GM19455 (cell line): ENCODE measurements around the gene TRIM14.
A peak's percentile ranks its signal among the peaks of the same experiment; 100 is the strongest.

ENCODE experiments used
- ATAC-seq: cut with Tn5 transposase; IDR thresholded peaks from one replicate; pipeline ENCODE4 v1.9.1; 2021; ENCODE audit not compliant: unreplicated experiment

The TRIM14 gene

DNA sequence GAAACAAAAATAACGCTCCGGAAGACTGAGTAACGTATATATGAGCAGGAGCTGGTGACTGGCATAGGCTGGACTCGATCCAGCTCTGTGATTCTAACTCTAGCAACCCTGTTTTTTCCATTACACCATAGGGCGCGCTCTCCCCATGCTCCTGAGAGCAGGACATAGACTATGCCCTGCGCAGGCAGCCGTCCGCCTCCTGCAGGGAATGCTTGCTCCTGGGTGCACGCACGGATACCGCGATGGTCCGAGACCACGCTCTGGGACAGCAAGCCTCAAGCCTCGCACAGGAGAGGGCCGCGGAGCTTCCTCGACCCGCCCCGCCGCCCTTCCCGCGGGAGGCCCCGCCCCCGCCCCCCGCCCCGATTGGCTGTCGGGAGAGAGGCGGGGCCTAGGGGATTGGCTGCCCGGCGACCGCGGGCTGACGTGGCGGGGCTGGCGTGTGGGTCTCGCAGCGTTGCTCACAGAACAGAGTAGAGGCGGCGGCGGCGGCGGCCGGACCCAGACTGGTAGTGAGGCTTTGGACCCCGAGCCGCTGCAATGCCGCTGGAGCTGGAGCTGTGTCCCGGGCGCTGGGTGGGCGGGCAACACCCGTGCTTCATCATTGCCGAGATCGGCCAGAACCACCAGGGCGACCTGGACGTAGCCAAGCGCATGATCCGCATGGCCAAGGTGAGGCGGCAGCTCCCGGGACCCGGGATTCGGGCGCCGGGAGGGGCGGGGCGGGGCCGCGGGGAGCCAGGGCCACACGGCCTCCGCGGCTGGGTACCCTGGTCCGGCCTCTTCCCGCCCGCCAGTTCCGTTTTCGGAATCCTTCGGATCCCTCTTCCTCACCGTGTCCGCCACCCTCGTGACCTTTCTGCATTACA is 62.5 kb downstream of the TRIM14 start, which contains the start of gene NANS:
TSS of gene NANS (plus strand) at position 464 of the 869 bp plus-strand sequence. CDS start at position 541, 77 bp downstream.
- peak; percentile 93 for ATAC-seq

GRCh38 chr9:98054376-98054951 is 64.6 kb downstream of the TRIM14 start:
- ATAC-seq = no peak

GRCh38 chr9:98050351-98050750 is 68.7 kb downstream of the TRIM14 start:
- no peak for ATAC-seq

GRCh38 chr9:98049288-98050072 is 69.5 kb downstream of the TRIM14 start:
- no peak for ATAC-seq

DNA sequence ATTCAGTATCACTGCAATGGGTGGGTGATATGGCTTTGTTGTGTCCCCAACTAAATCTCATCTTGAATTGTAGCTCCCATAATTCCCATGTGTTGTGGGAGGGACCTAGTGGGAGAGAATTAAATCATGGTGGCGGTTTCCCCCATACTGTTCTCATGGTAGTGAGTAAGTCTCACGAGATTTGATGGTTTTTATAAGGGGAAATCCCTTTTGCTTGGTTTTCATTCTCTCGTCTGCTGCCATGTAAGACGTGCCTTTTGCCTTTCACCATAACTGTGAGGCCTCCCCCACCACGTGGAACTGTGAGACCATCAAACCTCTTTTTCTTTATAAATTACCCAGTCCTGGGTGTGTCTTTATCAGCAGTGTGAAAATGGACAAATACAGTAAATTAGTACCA is 72.0 kb downstream of the TRIM14 start:
- no peak for ATAC-seq

GRCh38 chr9:98046180-98046543 is 72.9 kb downstream of the TRIM14 start:
- no peak for ATAC-seq

DNA sequence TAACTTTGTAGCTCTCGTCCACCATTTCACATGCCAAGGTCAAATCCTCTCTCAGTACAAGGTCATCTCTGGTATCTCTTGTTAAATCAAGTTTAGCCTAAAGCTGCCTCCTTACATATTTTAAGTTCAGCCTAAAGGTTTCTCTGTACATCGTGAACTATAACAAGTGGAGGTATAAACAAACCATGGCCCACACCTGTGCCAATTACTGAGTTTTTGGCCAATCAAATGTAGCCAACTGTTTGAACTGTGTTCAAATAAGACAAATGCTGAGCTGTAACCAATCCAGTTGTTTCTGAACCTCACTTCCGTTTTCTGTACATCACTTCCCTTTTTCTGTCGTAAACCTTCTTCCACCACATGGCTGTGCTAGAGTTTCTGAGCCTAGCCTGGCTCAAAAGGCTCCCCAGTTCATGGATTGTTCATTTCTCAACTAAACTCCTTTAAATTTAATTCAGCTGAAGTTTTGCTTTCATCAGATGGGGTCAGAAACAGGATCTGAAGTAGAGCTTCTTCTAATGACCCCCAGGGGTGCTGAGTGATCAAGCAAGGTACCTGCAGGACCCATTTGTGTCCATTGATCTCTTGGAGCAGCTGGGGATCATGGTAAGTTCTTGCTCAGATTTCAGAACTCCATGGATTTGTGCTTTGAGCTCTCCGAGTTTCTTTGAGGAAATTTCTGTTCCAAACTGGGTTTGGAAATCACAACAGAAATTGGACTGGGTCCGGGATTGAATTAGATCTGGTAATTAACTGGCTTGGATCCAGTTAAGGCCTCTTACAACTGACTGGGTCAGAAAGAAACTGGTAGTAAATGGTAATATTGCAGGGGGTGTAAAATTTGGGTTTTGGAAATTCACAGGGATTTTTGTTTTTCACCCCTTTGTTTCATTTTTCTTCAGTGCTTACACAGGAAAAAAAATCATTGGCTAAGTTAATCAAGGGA is 73.5 kb downstream of the TRIM14 start:
- peak; percentile 76 for ATAC-seq

DNA sequence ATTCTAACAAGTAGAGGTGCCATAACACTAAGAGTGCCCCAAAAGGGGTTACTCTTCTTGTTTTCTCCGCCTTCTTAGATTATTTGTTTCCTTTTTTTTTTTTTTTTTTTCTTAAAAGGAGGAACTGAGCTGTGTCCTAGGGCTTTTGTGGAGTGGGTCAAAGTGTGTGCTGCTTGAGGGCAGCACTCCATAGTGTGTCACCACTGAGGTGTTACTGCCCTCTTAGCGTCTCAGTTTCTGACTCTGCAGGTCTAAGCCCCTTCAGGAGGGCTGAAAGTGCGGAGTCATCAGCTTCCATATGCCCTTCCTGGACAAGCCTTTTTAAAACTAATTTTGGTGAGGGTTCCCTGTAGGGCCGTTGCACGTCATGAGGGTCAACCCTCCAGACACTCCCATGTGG is 75.1 kb downstream of the TRIM14 start:
- ATAC-seq = no peak

DNA sequence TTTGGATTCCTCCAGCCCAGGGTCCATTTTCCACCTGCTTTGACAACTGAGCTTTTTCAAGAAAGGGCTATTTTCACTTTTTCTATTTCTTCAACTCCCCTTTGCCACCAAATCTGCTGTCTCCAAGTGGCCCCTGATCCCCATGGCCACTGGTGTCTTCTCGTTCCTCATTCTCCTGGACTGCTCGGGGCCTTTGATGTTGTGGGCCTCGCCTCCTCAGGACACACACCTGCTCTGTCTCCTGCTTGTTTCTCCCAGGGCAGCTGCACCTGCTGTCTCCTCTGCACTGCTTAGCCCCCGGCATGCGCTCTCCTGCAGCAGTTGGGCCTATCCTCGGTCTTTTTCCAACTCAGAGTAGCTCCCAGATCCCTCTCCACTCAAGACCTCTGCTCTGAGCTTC is 78.8 kb downstream of the TRIM14 start:
- ATAC-seq = no peak

GRCh38 chr9:98039607-98040017 is 79.4 kb downstream of the TRIM14 start:
- no peak for ATAC-seq

DNA sequence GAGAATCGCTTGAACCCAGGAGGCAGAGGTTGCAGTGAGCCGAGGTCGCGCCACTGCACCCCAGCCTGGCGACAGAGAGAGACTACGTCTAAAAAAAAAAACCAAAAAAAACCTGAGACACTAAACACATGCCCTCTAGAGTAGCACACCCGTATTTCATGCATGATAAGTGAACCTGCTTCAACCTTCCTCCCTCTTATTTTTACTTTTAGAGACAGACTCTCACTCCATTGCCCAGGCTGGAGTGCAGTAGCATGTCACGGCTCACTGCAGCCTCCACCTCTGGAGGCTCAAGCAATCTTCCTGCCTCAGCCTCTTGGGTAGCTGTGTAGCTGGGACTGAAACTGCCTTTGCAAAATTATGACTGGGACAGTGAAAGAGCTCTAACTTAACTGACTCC is 80.1 kb downstream of the TRIM14 start:
- ATAC-seq = peak; percentile 29

- ATAC-seq = no peak
Observed at GRCh38 chr9:98037357-98037756, 81.7 kb downstream of the TRIM14 start.

GRCh38 chr9:98034593-98035546 is 84.2 kb downstream of the TRIM14 start:
- no peak for ATAC-seq

GRCh38 chr9:98031935-98032334 is 87.1 kb downstream of the TRIM14 start:
- ATAC-seq = no peak

DNA sequence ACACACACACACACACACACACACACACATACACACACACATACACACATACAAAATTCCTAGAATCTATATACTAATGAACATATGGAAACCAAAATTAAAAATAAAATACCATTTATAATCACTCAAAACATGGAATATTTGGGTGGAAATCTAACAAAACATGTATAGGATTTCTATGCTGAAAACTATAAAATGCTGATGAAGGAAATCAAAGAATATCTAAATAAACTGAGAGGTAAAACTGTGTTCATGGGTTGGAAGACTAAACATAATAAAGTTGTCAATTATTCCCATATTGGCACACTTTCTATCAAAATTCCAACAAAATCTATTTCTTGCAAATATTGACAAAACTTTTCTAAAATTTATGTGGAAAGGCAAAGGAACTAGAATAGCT is 87.9 kb downstream of the TRIM14 start:
- ATAC-seq = no peak

- no peak for ATAC-seq
Observed at GRCh38 chr9:98024702-98025101, 94.3 kb downstream of the TRIM14 start.

- no peak for ATAC-seq
Observed at GRCh38 chr9:98022447-98022846, 96.6 kb downstream of the TRIM14 start.

GRCh38 chr9:98021306-98022040 is 97.5 kb downstream of the TRIM14 start:
- no peak for ATAC-seq
